Right hindlimb (tissue), 1 donor: ENCODE data around the gene BRPF1.
"Not testable (repeated sequence)": the region's sequence is repeated elsewhere in the genome, so short reads cannot be mapped to it uniquely, and the experiment has no call there.

ENCODE experiments used
- DNase-seq: peaks from one replicate; pipeline ENCODE4 v3.0.0-alpha.2; 2018

The BRPF1 gene

GRCh38 chr3:9769426-9770275 is 38.1 kb downstream of the BRPF1 start, which contains the start of gene CAMK1:
TSS of gene CAMK1 (minus strand) at chr3:9769947. CDS start at chr3:9767749, 2,198 bp downstream.
- peak; percentile 91 for DNase-seq

GRCh38 chr3:9770276-9770812 is 38.8 kb downstream of the BRPF1 start:
- DNase-seq, result peak; percentile 85

DNA sequence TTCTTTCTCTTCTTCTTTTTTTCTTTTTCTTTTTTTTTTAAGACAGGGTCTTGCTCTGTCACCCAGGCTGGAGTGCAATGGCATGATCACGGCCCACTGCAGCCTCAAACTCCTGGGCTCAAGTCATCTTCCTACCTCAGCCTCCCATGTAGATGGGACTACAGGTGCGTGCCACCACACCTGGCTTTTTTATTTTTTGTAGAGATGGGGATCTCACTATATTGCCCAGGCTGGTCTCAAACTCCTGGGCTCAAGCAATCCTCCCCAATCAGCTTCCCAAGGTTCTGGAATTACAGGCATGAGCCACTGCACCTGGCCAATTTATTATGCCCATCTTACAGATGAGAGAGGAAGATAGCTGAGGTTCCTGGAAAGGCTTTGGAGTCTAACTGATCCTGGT is 39.5 kb downstream of the BRPF1 start:
- DNase-seq, result not testable (repeated sequence)

- DNase-seq, result no peak
Observed at GRCh38 chr3:9776896-9777693, 45.6 kb downstream of the BRPF1 start.

DNA sequence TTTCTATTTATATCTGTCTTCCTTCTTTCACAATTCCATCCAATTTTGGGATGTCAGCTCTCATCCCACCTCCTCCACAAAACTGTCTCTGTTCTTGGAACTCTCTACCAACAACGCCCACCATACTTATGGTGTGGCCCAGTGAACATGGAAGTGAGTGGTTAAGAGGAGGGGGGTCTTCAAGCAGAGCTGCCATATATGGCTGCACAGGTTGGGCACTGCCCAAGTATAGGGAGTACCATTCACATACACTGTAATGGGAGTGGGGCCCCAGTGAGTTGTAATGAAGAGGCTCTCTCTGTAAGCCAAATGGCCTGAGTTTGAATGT is 46.1 kb downstream of the BRPF1 start:
- no peak for DNase-seq

DNA sequence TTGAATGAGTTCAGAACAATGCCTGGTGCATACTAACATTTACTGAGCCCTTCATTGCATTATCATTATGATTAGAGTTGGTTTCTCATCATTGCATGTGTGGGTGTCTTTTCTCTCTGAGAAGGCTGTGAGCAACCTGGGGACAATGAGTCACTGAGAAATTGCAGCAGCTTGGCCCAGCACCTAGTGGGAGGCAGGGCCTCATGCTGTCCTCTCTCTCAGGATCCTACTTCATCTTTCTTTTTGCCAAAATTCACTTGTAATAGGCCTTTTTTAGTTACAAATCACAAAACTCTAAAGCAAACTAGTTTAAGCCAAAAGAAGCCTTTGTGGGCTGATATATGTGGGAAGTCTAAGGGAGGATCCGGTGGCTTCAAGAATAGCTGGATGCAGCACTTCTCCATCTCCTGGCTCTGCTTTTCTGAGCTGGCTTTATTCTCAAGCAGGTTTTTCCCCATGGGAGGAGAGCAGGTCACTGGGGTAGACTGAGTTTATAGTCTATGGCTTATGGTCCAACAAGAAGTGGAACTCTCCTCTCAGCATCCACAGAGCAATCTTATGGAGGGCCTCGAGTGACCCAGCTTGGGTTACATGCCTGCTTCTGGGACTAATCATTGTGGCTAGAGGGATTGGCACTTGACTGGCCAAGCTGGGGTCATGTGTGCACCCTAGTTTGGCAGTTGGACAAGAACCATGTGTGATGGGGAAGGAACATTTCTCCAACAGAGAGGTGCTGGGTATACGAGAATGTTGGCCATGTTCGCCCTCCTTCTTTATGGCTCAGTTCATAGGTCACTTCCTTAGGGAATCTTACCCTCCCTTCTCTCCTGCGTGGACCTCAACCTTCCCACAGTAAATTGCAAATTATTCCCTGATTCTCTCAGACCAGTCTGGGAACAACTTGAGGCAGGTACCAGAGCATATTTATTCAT is 46.9 kb downstream of the BRPF1 start:
- DNase-seq, result no peak

- DNase-seq, result no peak
Observed at GRCh38 chr3:9779075-9779593, 47.6 kb downstream of the BRPF1 start.

DNA sequence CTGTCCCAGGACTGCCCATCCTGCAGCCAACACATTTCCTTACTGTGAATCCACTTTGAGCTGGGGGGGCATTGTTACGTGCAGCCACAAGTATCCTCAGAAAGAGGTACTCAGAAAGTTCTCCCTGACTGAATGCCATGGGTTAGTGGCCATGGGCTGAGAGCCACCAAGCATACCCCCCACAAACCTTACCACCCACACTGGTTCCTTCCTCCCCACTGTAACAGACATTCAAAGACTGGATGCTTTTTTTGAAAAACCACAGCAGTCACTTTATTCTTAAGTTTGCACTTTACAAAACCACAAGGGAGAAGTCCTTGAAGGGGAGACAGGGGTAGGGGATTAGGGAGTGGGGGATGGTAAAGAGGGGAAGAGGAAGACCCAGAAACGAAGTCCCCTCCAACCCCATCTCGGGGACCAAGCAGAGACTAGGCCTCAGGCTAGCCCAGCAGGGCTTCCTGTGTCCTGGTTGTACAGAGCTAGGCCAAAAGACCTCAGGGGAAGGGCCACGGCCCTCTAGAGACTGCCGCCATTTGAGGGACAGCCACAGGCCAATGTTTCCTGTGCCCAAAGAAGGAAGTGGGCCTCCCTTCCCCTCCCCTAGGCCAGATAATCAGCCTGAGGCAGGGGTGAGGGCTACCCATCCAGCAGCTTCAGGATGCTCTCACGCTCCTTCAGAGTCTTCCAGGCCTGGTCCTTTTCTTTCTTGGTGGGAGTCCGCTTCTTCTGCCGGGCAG is 48.4 kb downstream of the BRPF1 start:
- DNase-seq, result no peak

GRCh38 chr3:9780458-9780812 is 48.9 kb downstream of the BRPF1 start:
- no peak for DNase-seq

DNA sequence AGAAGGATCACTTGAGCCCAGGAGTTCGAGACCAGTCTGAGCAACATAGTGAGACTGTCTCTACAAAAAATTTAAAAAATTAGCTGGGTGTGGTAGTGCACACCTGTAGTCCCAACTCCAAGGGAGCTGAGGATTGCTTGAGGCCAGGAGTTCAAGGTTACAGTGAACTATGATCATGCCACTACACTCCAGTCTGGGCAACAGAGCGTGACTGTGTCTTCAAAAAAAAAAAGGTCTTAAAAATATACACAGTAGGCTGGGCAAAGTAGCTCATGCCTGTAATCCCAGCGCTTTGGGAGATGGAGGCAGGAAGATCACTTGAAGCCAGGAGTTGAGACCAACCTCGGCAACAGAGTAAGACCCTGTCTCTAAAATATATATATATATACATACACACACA is 49.4 kb downstream of the BRPF1 start:
- DNase-seq, result no peak

- no peak for DNase-seq
Observed at GRCh38 chr3:9781551-9781950, 50.0 kb downstream of the BRPF1 start.

- no peak for DNase-seq
Observed at GRCh38 chr3:9781978-9782603, 50.6 kb downstream of the BRPF1 start.

DNA sequence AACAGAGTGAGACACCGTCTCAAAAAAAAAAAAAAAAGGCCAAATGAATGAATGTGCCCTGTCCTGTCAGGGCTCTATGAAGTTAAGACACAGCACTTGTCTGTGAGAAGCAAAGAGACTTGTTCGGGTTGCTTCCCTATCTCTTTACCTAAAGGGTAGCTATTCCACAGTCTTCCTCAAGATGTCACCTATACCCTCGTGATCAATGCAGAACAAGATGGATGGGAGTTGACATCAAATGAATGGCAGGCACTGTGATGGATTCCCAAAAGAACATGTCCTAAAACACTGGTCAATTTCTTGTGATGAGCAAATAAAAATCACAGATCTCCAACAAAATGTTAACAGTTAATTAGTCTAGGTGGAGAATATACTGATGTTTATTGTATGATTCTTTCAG is 51.2 kb downstream of the BRPF1 start:
- no peak for DNase-seq

DNA sequence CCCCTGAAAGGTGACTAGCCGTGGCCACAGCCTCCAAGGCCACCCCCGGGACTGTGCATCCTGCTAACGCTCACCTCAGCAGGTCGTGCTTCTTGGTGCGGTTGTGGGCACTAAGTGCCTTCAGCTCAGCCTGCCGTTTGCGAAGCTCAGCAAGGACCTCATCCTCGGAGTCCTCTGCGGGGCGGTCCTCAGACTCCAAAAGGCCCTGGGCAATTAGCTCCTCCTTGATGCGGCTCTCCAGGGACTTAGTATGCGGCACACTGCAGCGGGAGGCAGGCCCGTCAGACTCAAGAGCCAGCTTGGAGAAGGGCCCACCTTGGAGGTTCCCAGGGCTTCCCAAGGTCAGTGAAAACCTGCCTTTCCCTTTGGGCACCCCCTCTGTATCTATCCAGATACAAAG is 52.4 kb downstream of the BRPF1 start:
- no peak for DNase-seq

DNA sequence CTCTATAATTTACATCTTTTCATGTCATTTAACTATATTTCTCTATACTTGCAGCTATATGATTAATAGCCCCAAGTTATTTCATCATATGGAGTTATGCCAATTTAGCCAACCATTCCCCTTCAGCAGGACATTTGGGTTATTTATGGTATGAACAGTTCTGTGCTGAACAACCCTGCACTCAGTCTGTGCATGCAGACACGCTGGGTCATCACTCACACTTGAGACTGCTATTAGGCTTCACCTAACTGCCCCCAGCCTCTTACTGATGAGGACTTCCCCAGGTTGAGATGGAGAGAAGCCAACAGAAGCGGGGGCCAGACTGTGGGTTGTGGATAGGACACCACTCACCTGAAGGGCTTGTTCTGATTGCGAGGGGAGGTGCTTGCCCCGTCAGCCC is 53.4 kb downstream of the BRPF1 start:
- no peak for DNase-seq

GRCh38 chr3:9785602-9786001 is 54.1 kb downstream of the BRPF1 start:
- no peak for DNase-seq

- no peak for DNase-seq
Observed at GRCh38 chr3:9786209-9786739, 54.7 kb downstream of the BRPF1 start.

DNA sequence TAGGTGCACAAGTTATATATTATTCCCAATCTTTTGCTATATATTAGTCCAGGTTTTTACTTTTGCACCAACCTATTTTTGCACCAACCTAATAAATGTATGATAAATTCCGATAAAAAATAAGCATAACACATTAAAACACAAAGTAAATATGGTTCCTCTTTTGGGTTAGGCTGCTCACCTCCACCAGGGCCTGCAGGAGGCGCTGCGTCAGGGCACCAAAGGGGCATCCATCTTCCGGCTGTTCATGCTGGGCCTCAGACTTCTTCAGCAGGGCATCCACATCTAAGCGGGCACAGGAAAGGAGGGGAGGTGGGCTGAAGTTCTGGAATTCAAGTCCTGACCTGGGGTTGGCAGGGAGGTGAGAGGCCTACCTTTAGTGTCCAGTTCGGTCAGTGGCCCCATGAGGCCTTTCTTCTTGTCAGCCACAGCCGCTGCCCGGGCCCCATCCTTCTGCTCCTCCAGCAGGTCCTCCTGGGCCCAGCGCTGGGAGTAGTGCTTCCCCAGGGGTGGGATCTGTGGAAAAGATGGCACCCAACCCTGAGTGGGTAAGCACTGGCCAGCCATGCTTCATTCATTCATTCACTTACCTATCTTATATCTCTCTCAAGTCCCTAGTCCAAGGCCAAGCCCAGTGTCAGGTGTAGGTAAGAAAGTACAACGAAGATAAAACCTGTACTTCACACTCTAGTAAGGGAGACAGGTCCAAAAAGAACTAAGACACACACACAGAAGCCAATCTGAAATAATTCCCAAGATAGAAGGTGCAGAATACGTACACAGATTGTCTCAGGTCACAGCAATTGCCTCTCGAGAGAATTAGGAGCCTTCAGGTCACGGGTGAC is 55.5 kb downstream of the BRPF1 start:
- no peak for DNase-seq

- no peak for DNase-seq
Observed at GRCh38 chr3:9787714-9788113, 56.2 kb downstream of the BRPF1 start.

- no peak for DNase-seq
Observed at GRCh38 chr3:9791127-9791526, 59.6 kb downstream of the BRPF1 start.
